Kidney (tissue), 14 donors: ENCODE results near the gene MBNL1. TPM values are rescaled to one million over a fixed set of nuclear protein-coding genes. Genes with fewer than 3 reads are reported as not detected.

Experiments
- DNase-seq, 5 donors: peaks; one replicate each; pipeline ENCODE4 v3.0.0-alpha.2; 2013 to 2020
- FAIRE-seq: peaks from 2 replicates; lab custom pipeline; 2012; peaks lifted over from hg19 to GRCh38; lab: Jason Lieb, UNC
- H3K27ac ChIP-seq, 2 donors: one replicate each; pipeline ENCODE4 v1.7.0; 2013; ENCODE audit warnings: low read depth in 2 of 2, low read length in 2 of 2, inconsistent platforms in 1 of 2
- H3K27me3 ChIP-seq: one replicate; pipeline ENCODE4 v1.7.1; 2013; ENCODE audit warnings: low read length, inconsistent platforms; ENCODE audit not compliant: control insufficient read depth, insufficient read depth
- H3K36me3 ChIP-seq, 3 donors: one replicate each; pipeline versions ENCODE4 v1.7.0 to v1.7.1; 2013; ENCODE audit warnings: low read length in 3 of 3, control low read depth in 1 of 3, inconsistent platforms in 1 of 3; ENCODE audit not compliant: insufficient read depth in 3 of 3, control insufficient read depth in 2 of 3
- H3K4me1 ChIP-seq, 3 donors: one replicate each; pipeline versions ENCODE4 v1.7.0 to v1.7.1; 2013; ENCODE audit warnings: low read length in 3 of 3, inconsistent platforms in 1 of 3, low read depth in 1 of 3; ENCODE audit not compliant: control insufficient read depth in 2 of 3, insufficient read depth in 2 of 3
- H3K4me3 ChIP-seq, 3 donors: one replicate each; pipeline versions ENCODE4 v1.7.0 to v1.8.1; 2013; ENCODE audit warnings: low read length in 3 of 3, control low read depth in 1 of 3, inconsistent platforms in 1 of 3
- H3K9ac ChIP-seq, 3 donors: one replicate each; pipeline versions ENCODE4 v1.7.0 to v1.7.1; 2013; ENCODE audit warnings: low read length in 3 of 3, control low read depth in 1 of 3, inconsistent platforms in 1 of 3
- H3K9me3 ChIP-seq, 3 donors: one replicate each; pipeline versions ENCODE4 v1.7.0 to v1.7.1; 2013; ENCODE audit warnings: low read length in 3 of 3, control low read depth in 1 of 3, inconsistent platforms in 1 of 3; ENCODE audit not compliant: control insufficient read depth in 2 of 3, insufficient read depth in 1 of 3
- intact Hi-C: fragments of 100-400 bp; cut with DNase I; formaldehyde crosslinking; loops from one replicate; pipeline ENCODE4 v1.11.1; 2022
- polyA plus RNA-seq: library from polyadenylated mRNA; stranded (reverse); fragments of 350-450 nt; fragmentation: Illumina TruSeq; extraction: RNeasy Lipid Tissue Mini Kit (QIAGEN cat#74804); gene quantifications from one replicate; pipeline ENCODE4 v1.2.3, GENCODE V29; 2014; ENCODE audit warnings: low read depth, low replicate concordance; ENCODE audit not compliant: insufficient read depth
- total RNA-seq: library from RNA; stranded (reverse); fragmentation: NEBNext Ultra II Directional; extraction: Animal tissue kit (Norgen Biotek cat#: 25700); gene quantifications from one replicate; pipeline ENCODE4 v1.2.1, GENCODE V29; 2021
- TF ChIP-seq, protein P1 (sequence below): IDR thresholded peaks from 3 replicates; pipeline ENCODE4 v1.5.1; 2012; ENCODE audit warnings: mild to moderate bottlenecking, moderate library complexity, borderline replicate concordance; ENCODE audit not compliant: insufficient read depth; ENCODE audit errors: extremely low read depth
- donor health status: control.
- donor health status: control.
- donor health status: control.
- donor health status: control.
- donor health status: control.
- donor health status: DM: yes; HTN: yes; CAD: no.
- donor health status: Normal renal cell carcinoma (clear cell type).

MBNL1 gene
- total and polyA plus RNA-seq, 2 donors from 2014 or later: 22.0 to 167 TPM

GRCh38 chr3:152276681-152277080 is 8.0 kb downstream of the MBNL1 start:
- Histone ChIP-seq H3K36me3 (no peaks in the 10 kb centered on the region), H3K9ac (no peak overlapping the region), H3K9me3 (no peaks in the 10 kb centered on the region), H3K27ac (no peak overlapping the region), H3K27me3 (no peaks in the 10 kb centered on the region), H3K4me1 (peaks cover 0 to 23% (median 16%) of the 10 kb centered on the region in 3 donors), H3K4me3 (no peak overlapping the region)
- FAIRE-seq: no peak
- TF ChIP-seq, protein P1, sequence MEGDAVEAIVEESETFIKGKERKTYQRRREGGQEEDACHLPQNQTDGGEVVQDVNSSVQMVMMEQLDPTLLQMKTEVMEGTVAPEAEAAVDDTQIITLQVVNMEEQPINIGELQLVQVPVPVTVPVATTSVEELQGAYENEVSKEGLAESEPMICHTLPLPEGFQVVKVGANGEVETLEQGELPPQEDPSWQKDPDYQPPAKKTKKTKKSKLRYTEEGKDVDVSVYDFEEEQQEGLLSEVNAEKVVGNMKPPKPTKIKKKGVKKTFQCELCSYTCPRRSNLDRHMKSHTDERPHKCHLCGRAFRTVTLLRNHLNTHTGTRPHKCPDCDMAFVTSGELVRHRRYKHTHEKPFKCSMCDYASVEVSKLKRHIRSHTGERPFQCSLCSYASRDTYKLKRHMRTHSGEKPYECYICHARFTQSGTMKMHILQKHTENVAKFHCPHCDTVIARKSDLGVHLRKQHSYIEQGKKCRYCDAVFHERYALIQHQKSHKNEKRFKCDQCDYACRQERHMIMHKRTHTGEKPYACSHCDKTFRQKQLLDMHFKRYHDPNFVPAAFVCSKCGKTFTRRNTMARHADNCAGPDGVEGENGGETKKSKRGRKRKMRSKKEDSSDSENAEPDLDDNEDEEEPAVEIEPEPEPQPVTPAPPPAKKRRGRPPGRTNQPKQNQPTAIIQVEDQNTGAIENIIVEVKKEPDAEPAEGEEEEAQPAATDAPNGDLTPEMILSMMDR: no peak
- no peak for DNase-seq
- intact Hi-C loops: no loop called here

- no peak overlapping the region for H3K4me3 ChIP-seq
- no peak overlapping the region for H3K27ac ChIP-seq
- TF ChIP-seq, protein P1: no peak
- H3K36me3 ChIP-seq: no peaks in the 10 kb centered on the region
- H3K4me1 ChIP-seq: peaks cover 0 to 23% (median 16%) of the 10 kb centered on the region in 3 donors
- H3K9me3 ChIP-seq: no peaks in the 10 kb centered on the region
- DNase-seq (no peak), FAIRE-seq (no peak)
- no peaks in the 10 kb centered on the region for H3K27me3 ChIP-seq
- no peak overlapping the region for H3K9ac ChIP-seq
- intact Hi-C loops: no loop called here
Observed at GRCh38 chr3:152277198-152277597, 8.5 kb downstream of the MBNL1 start.

GRCh38 chr3:152278756-152279427 is 10.2 kb downstream of the MBNL1 start:
- H3K36me3 ChIP-seq: no peaks in the 10 kb centered on the region
- peaks cover 0 to 32% (median 17%) of the 10 kb centered on the region in 3 donors for H3K4me1 ChIP-seq
- DNase-seq: no peak
- TF ChIP-seq, protein P1: no peak
- no peak overlapping the region for H3K9ac ChIP-seq
- intact Hi-C loops: no loop called here
- H3K4me3 ChIP-seq: no peak overlapping the region
- H3K27ac ChIP-seq: no peak overlapping the region
- no peak for FAIRE-seq
- H3K27me3 ChIP-seq: no peaks in the 10 kb centered on the region
- no peaks in the 10 kb centered on the region for H3K9me3 ChIP-seq
